K562 (cell line): ENCODE results near the gene ZNF689. TPM values are rescaled to one million over a fixed set of nuclear protein-coding genes. Genes with fewer than 3 reads are reported as not detected.
A peak's percentile ranks its signal among the peaks of the same experiment; 100 is the strongest.

Source experiments
- BCLAF1 ChIP-seq, 2 experiments: fragments of 450-650 bp in 1 of 2; IDR thresholded peaks; 2 replicates each; pipeline ENCODE4 v1.6.1; 2011 to 2017; ENCODE audit warnings: low read depth in 2 of 2, antibody characterized with exemption in 1 of 2, borderline replicate concordance in 1 of 2, low read length in 1 of 2, mild to moderate bottlenecking in 1 of 2, mixed read lengths in 1 of 2; ENCODE audit not compliant: control insufficient read depth in 1 of 2
- HNRNPH1 ChIP-seq: fragments of 200-400 bp; formaldehyde crosslinking; optimal IDR thresholded peaks from 2 replicates; pipeline ENCODE3; 2017; ENCODE audit warnings: low read depth, mild to moderate bottlenecking, low read length, moderate library complexity
- MTA2 ChIP-seq: fragments of 450-650 bp; IDR thresholded peaks from 2 replicates; pipeline ENCODE4 v1.6.1; 2016; ENCODE audit warnings: low read depth
- ZNF699 ChIP-seq: fragments of 250-450 bp; sonication (Bioruptor Pico); IDR thresholded peaks from 2 replicates; pipeline ENCODE4 v1.8.0; 2021; ENCODE audit warnings: mild to moderate bottlenecking, moderate library complexity; ENCODE audit not compliant: insufficient replicate concordance
- ZNF764 ChIP-seq: fragments of 250-450 bp; sonication (Bioruptor Pico); IDR thresholded peaks from 2 replicates; pipeline ENCODE4 v1.4.0; 2020; ENCODE audit warnings: low read depth, mild to moderate bottlenecking, moderate library complexity
- ZSCAN32 ChIP-seq: fragments of 450-650 bp; formaldehyde crosslinking; IDR thresholded peaks from 2 replicates; pipeline ENCODE4 v1.4.0; 2020; ENCODE audit warnings: mild to moderate bottlenecking, moderate library complexity
- polyA plus RNA-seq, 8 experiments: library from polyadenylated mRNA; depleted of rRNA in 4 of 8; stranded (reverse) in 5 of 8; unstranded in 3 of 8; fragments of >200 nt; fragmentation: Nextera tagmentation in 2 of 8; fragmentation: Illumina TruSeq in 1 of 8; extraction: Ambion mirVana in 2 of 8; extraction: Trizol in 1 of 8; gene quantifications; 2 replicates each; pipeline versions ENCODE4 v1.2.1 to v1.2.3, GENCODE V29; 2011 to 2014; ENCODE audit warnings: inconsistent platforms in 1 of 8, missing spikeins in 1 of 8
- total RNA-seq, 7 experiments: library from RNA; depleted of rRNA in 6 of 7; stranded (reverse); fragments of >200 nt in 6 of 7; fragmentation: Illumina TruSeq in 2 of 7; extraction: Trizol in 2 of 7; gene quantifications; 2 replicates each; pipeline versions ENCODE4 v1.2.1 to v1.2.3, GENCODE V29; 2011 to 2021; ENCODE audit warnings: low replicate concordance in 1 of 7
- TF ChIP-seq, protein P1 (sequence below): fragments of 200-800 bp; sonication (Bioruptor generic); IDR thresholded peaks from 2 replicates; pipeline ENCODE4 v1.6.1; 2016; ENCODE audit warnings: missing genetic modification characterization, missing compliant biosample characterization
- TF ChIP-seq, protein P2 (sequence below): fragments of 150-350 bp; conservative IDR thresholded peaks from 2 replicates; pipeline ENCODE4 v1.6.1; 2014; ENCODE audit warnings: low read length
- TF ChIP-seq, protein P3 (sequence below), 2 experiments: fragments of 450-650 bp in 1 of 2; sonication (generic) in 1 of 2; formaldehyde crosslinking; conservative IDR thresholded peaks; 2 replicates each; pipeline versions ENCODE4 v1.4.0 to v1.8.1; 2020 to 2022; ENCODE audit warnings: mild to moderate bottlenecking in 1 of 2, missing genetic modification reagents in 1 of 2
- TF ChIP-seq, protein P4 (sequence below): fragments of 450-650 bp; IDR thresholded peaks from 2 replicates; pipeline ENCODE4 v1.6.1; 2016

ZNF689 gene
- total and polyA plus RNA-seq, 9 of the 15 experiments (the other 6 are each of a cell fraction or from before 2014, with no cell fraction given) = 5.4 to 15.4 (median 10.8) TPM

DNA sequence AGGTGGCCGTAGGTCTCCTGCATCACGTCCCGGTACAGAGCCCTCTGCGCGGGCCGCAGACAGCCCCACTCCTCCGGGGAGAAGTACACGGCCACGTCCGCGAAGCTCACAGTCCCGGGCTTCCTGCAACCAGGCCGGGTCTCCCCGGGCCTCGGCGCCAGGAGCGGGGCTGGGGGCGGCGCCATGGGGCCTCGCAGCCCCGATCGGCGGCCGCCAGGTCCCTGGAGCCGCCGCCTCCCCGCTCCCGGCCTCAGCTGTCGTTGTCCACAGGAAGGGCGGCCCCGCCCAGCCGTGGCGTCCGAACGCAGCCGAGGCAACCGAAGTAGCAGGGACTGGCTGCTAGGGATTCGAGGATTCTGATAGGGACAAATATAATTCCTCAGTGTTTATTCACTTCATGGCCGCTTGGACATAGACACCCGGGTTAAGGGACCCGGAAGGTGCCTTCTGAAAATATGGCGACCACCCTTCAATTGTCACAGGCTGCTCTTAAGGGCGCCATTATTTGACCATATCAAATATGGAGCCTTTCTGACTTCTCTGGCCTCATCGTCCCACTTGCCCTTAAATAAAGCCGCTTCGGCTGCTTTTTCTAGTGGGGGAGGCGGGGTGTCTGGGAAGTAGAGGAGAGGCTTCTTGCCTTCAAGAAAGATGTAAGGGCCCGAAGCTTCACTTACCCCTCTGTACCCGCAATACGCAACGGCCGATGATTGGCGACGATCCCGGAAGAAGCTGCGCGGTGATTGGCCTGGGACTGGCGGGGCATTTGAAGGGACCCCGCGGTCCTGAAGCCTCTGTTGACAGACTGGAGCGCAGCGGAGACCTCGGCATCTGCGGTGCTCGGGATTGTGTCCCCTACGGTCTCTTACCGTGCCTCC is 38.5 kb downstream of the ZNF689 start, which contains the start of gene ZNF688 (continued):
- TF ChIP-seq, protein P1, sequence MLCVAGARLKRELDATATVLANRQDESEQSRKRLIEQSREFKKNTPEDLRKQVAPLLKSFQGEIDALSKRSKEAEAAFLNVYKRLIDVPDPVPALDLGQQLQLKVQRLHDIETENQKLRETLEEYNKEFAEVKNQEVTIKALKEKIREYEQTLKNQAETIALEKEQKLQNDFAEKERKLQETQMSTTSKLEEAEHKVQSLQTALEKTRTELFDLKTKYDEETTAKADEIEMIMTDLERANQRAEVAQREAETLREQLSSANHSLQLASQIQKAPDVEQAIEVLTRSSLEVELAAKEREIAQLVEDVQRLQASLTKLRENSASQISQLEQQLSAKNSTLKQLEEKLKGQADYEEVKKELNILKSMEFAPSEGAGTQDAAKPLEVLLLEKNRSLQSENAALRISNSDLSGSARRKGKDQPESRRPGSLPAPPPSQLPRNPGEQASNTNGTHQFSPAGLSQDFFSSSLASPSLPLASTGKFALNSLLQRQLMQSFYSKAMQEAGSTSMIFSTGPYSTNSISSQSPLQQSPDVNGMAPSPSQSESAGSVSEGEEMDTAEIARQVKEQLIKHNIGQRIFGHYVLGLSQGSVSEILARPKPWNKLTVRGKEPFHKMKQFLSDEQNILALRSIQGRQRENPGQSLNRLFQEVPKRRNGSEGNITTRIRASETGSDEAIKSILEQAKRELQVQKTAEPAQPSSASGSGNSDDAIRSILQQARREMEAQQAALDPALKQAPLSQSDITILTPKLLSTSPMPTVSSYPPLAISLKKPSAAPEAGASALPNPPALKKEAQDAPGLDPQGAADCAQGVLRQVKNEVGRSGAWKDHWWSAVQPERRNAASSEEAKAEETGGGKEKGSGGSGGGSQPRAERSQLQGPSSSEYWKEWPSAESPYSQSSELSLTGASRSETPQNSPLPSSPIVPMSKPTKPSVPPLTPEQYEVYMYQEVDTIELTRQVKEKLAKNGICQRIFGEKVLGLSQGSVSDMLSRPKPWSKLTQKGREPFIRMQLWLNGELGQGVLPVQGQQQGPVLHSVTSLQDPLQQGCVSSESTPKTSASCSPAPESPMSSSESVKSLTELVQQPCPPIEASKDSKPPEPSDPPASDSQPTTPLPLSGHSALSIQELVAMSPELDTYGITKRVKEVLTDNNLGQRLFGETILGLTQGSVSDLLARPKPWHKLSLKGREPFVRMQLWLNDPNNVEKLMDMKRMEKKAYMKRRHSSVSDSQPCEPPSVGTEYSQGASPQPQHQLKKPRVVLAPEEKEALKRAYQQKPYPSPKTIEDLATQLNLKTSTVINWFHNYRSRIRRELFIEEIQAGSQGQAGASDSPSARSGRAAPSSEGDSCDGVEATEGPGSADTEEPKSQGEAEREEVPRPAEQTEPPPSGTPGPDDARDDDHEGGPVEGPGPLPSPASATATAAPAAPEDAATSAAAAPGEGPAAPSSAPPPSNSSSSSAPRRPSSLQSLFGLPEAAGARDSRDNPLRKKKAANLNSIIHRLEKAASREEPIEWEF (CRISPR knock-in tag) = 0 out of 2 replicates have a peak, but pooled peaks have one; percentile 2
- no peak for TF ChIP-seq ZNF699 (CRISPR knock-in tag)
- TF ChIP-seq, protein P2, sequence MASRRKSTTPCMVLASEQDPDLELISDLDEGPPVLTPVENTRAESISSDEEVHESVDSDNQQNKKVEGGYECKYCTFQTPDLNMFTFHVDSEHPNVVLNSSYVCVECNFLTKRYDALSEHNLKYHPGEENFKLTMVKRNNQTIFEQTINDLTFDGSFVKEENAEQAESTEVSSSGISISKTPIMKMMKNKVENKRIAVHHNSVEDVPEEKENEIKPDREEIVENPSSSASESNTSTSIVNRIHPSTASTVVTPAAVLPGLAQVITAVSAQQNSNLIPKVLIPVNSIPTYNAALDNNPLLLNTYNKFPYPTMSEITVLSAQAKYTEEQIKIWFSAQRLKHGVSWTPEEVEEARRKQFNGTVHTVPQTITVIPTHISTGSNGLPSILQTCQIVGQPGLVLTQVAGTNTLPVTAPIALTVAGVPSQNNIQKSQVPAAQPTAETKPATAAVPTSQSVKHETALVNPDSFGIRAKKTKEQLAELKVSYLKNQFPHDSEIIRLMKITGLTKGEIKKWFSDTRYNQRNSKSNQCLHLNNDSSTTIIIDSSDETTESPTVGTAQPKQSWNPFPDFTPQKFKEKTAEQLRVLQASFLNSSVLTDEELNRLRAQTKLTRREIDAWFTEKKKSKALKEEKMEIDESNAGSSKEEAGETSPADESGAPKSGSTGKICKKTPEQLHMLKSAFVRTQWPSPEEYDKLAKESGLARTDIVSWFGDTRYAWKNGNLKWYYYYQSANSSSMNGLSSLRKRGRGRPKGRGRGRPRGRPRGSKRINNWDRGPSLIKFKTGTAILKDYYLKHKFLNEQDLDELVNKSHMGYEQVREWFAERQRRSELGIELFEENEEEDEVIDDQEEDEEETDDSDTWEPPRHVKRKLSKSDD = peak; percentile 55
- TF ChIP-seq ZNF764 = no peak
- TF ChIP-seq HNRNPH1 = no peak
- no peak for TF ChIP-seq BCLAF1 (IDR thresholded peaks at IDR 0.05; ENCODE audit: borderline replicate concordance in 1 of 2, control insufficient read depth in 1 of 2, low read depth in 2 of 2, low read length in 1 of 2)
- TF ChIP-seq ZSCAN32 (CRISPR knock-in tag) = no peak
- no peak for TF ChIP-seq MTA2
- TF ChIP-seq, protein P3, sequence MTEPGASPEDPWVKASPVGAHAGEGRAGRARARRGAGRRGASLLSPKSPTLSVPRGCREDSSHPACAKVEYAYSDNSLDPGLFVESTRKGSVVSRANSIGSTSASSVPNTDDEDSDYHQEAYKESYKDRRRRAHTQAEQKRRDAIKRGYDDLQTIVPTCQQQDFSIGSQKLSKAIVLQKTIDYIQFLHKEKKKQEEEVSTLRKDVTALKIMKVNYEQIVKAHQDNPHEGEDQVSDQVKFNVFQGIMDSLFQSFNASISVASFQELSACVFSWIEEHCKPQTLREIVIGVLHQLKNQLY (CRISPR knock-in tag; conservative IDR thresholded peaks at IDR 0.05) = no peak
- TF ChIP-seq, protein P4, sequence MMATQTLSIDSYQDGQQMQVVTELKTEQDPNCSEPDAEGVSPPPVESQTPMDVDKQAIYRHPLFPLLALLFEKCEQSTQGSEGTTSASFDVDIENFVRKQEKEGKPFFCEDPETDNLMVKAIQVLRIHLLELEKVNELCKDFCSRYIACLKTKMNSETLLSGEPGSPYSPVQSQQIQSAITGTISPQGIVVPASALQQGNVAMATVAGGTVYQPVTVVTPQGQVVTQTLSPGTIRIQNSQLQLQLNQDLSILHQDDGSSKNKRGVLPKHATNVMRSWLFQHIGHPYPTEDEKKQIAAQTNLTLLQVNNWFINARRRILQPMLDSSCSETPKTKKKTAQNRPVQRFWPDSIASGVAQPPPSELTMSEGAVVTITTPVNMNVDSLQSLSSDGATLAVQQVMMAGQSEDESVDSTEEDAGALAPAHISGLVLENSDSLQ = peak; percentile 65
